Smooth muscle cell (in vitro differentiated cells): ENCODE data around the gene FLII. TPM values are rescaled to one million over a fixed set of nuclear protein-coding genes. Genes with fewer than 3 reads are reported as not detected.

Source experiments
- DNase-seq: peaks from one replicate; lab custom pipeline; 2025; ENCODE audit not compliant: unreplicated experiment; lab: John Stamatoyannopoulos, UW
- H2AFZ ChIP-seq: fragments of 200-600 bp; sonication (generic); 2 replicates; pipeline ENCODE4 v1.6.0; 2016; ENCODE audit warnings: antibody characterized with exemption, low read depth, mild to moderate bottlenecking
- H3F3A ChIP-seq: fragments of 200-600 bp; sonication (generic); 2 replicates; pipeline ENCODE4 v1.6.0; 2017; ENCODE audit warnings: antibody characterized with exemption, low read depth
- H3K27ac ChIP-seq: fragments of 200-600 bp; sonication (generic); 2 replicates; pipeline ENCODE4 v1.5.1; 2016; ENCODE audit warnings: low read depth, mild to moderate bottlenecking
- H3K27me3 ChIP-seq: fragments of 200-600 bp; sonication (generic); 2 replicates; pipeline ENCODE4 v1.6.1; 2016; ENCODE audit warnings: low read depth, mild to moderate bottlenecking
- H3K36me3 ChIP-seq: fragments of 200-600 bp; sonication (generic); 2 replicates; pipeline ENCODE4 v1.5.1; 2016; ENCODE audit warnings: low read depth
- H3K4me1 ChIP-seq: fragments of 200-600 bp; sonication (generic); 2 replicates; pipeline ENCODE4 v1.5.1; 2016; ENCODE audit warnings: low read depth
- H3K4me2 ChIP-seq: fragments of 200-600 bp; sonication (generic); 2 replicates; pipeline ENCODE4 v1.6.0; 2016; ENCODE audit warnings: mild to moderate bottlenecking
- H3K4me3 ChIP-seq: fragments of 200-600 bp; sonication (generic); 2 replicates; pipeline ENCODE4 v1.5.1; 2016; ENCODE audit warnings: mild to moderate bottlenecking
- H3K79me2 ChIP-seq: fragments of 200-600 bp; sonication (generic); 2 replicates; pipeline ENCODE4 v1.6.0; 2016; ENCODE audit warnings: low read depth, mild to moderate bottlenecking
- H3K9ac ChIP-seq: fragments of 200-600 bp; sonication (generic); 2 replicates; pipeline ENCODE4 v1.6.0; 2016; ENCODE audit warnings: low read depth
- H3K9me3 ChIP-seq: fragments of 200-600 bp; sonication (generic); replicated peaks from 2 replicates; pipeline ENCODE4 v1.5.1; 2016; ENCODE audit warnings: low read depth
- H4K20me1 ChIP-seq: fragments of 200-600 bp; sonication (generic); 2 replicates; pipeline ENCODE4 v1.6.0; 2016; ENCODE audit warnings: low read depth
- WGBS: methylation state at CpG from one replicate; pipeline ENCODE4 v1.1.7; 2016; ENCODE audit warnings: low lambda C conversion rate; 5-methylcytosine and 5-hydroxymethylcytosine counted together
- polyA plus RNA-seq: library from polyadenylated mRNA; unstranded; fragments of >200 nt; fragmentation: Nextera tagmentation; extraction: Ambion mirVana; gene quantifications from 2 replicates; pipeline ENCODE4 v1.2.1, GENCODE V29; 2016
- total RNA-seq: library from RNA; depleted of rRNA; stranded (reverse); fragments of >200 nt; gene quantifications from 2 replicates; pipeline ENCODE4 v1.2.3, GENCODE V29; 2014
- TF ChIP-seq, protein P1 (sequence below): fragments of 200-600 bp; sonication (generic); IDR thresholded peaks from 2 replicates; pipeline ENCODE4 v1.5.1; 2017; ENCODE audit warnings: borderline replicate concordance, mild to moderate bottlenecking, antibody characterized with exemption; ENCODE audit not compliant: insufficient read depth, poor library complexity, severe bottlenecking

The FLII gene
- total and polyA plus RNA-seq, 2 experiments from 2014 or later, result 132 to 188 TPM

DNA sequence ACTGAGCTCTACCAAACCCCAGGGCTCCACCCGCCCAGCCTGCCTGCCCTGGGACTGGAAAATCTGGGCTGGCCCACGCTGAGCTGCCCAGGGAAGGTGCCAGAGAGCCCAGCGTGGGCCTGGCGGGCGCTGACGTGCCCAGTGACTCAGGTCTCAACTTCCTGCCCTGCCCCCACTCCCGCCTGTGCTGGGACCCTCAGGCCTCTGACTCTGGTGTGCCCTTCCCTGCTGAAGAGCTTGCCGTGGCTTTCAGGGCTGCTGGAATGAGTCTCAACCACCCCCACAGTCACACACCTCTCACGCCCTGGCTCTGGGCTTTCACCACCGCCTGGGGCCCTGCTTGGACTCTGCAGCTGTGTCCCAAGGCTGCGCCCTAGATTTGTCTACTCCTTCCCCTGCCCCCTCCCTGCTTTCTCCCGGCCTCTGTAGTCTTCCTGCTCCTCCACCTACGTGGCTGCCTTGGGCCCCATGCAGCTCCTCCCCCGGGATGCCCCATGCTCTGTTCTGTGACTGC is 22.7 kb downstream of the FLII start:
- Histone ChIP-seq H3K4me2 (no peak overlapping the region), H3K4me1 (peaks cover 9% of the 10 kb centered on the region), H3K27ac (peak overlapping the region; percentile 19), H3K36me3 (no peaks in the 10 kb centered on the region), H4K20me1 (peaks cover 34% of the 10 kb centered on the region), H3K27me3 (no peaks in the 10 kb centered on the region), H2AFZ (no peak overlapping the region), H3K9me3 (no peaks in the 10 kb centered on the region), H3F3A (no peaks in the 10 kb centered on the region), H3K9ac (no peak overlapping the region), H3K79me2 (peaks cover 8% of the 10 kb centered on the region), H3K4me3 (no peak overlapping the region)
- TF ChIP-seq, protein P1, sequence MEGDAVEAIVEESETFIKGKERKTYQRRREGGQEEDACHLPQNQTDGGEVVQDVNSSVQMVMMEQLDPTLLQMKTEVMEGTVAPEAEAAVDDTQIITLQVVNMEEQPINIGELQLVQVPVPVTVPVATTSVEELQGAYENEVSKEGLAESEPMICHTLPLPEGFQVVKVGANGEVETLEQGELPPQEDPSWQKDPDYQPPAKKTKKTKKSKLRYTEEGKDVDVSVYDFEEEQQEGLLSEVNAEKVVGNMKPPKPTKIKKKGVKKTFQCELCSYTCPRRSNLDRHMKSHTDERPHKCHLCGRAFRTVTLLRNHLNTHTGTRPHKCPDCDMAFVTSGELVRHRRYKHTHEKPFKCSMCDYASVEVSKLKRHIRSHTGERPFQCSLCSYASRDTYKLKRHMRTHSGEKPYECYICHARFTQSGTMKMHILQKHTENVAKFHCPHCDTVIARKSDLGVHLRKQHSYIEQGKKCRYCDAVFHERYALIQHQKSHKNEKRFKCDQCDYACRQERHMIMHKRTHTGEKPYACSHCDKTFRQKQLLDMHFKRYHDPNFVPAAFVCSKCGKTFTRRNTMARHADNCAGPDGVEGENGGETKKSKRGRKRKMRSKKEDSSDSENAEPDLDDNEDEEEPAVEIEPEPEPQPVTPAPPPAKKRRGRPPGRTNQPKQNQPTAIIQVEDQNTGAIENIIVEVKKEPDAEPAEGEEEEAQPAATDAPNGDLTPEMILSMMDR, result no peak
- 76% methylated on average over 14 of the region's 14 CpGs for WGBS
- peak; percentile 6 for DNase-seq

- Histone ChIP-seq H3F3A (no peaks in the 10 kb centered on the region), H3K4me1 (peaks cover 18% of the 10 kb centered on the region), H3K9ac (no peak overlapping the region), H3K4me2 (no peak overlapping the region), H3K27me3 (no peaks in the 10 kb centered on the region), H4K20me1 (peaks cover 42% of the 10 kb centered on the region), H3K9me3 (no peaks in the 10 kb centered on the region), H2AFZ (no peak overlapping the region), H3K4me3 (no peak overlapping the region), H3K27ac (peak overlapping the region; percentile 19), H3K36me3 (no peaks in the 10 kb centered on the region), H3K79me2 (peaks cover 17% of the 10 kb centered on the region)
- 98% methylated on average over 22 of the region's 22 CpGs for WGBS
- DNase-seq, result no peak
- TF ChIP-seq, protein P1, result no peak
Measured at GRCh38 chr17:18234853-18235380, 23.6 kb downstream of the FLII start.

GRCh38 chr17:18233803-18234518 is 24.6 kb downstream of the FLII start:
- H3K4me2 ChIP-seq, result no peak overlapping the region
- H3K27ac ChIP-seq, result no peak overlapping the region
- H4K20me1 ChIP-seq, result peaks cover 52% of the 10 kb centered on the region
- whole genome bisulfite sequencing, result 99% methylated on average over 22 of the region's 22 CpGs
- H3K27me3 ChIP-seq, result no peaks in the 10 kb centered on the region
- peaks cover 19% of the 10 kb centered on the region for H3K4me1 ChIP-seq
- TF ChIP-seq, protein P1, result no peak
- H3K4me3 ChIP-seq, result no peak overlapping the region
- H3F3A ChIP-seq, result no peaks in the 10 kb centered on the region
- H3K36me3 ChIP-seq, result no peaks in the 10 kb centered on the region
- H2AFZ ChIP-seq, result no peak overlapping the region
- H3K9me3 ChIP-seq, result no peaks in the 10 kb centered on the region
- no peak for DNase-seq
- H3K79me2 ChIP-seq, result peaks cover 26% of the 10 kb centered on the region
- H3K9ac ChIP-seq, result no peak overlapping the region

GRCh38 chr17:18231164-18231563 is 27.4 kb downstream of the FLII start:
- 70% methylated on average over 8 of the region's 9 CpGs for WGBS
- Histone ChIP-seq H3K9me3 (no peaks in the 10 kb centered on the region), H3K36me3 (no peaks in the 10 kb centered on the region), H3K79me2 (peaks cover 54% of the 10 kb centered on the region), H2AFZ (no peak overlapping the region), H3K27me3 (no peaks in the 10 kb centered on the region), H3K4me3 (no peak overlapping the region), H3K9ac (no peak overlapping the region), H3K27ac (no peak overlapping the region), H3F3A (no peaks in the 10 kb centered on the region), H4K20me1 (peaks cover 78% of the 10 kb centered on the region), H3K4me2 (no peak overlapping the region), H3K4me1 (peaks cover 32% of the 10 kb centered on the region)
- no peak for DNase-seq
- TF ChIP-seq, protein P1, result no peak
